Ecto neural progenitor cell (in vitro differentiated cells): Measurements from ENCODE around the gene ALS2CL.

Source experiments
- DNase-seq: peaks from one replicate; pipeline ENCODE4 v3.0.0-alpha.2; 2018; ENCODE audit warnings: low spot score

Gene ALS2CL

GRCh38 chr3:46632792-46633191, 60.7 kb downstream of the ALS2CL start:
- no peak for DNase-seq

- peak; percentile 90 for DNase-seq
Observed at GRCh38 chr3:46629551-46630517, 63.6 kb downstream of the ALS2CL start.

- no peak for DNase-seq
Observed at GRCh38 chr3:46628901-46629369, 64.5 kb downstream of the ALS2CL start.

GRCh38 chr3:46627078-46627477, 66.4 kb downstream of the ALS2CL start:
- no peak for DNase-seq

GRCh38 chr3:46626039-46626438, 67.4 kb downstream of the ALS2CL start:
- DNase-seq, result no peak

GRCh38 chr3:46624975-46625490, 68.4 kb downstream of the ALS2CL start:
- DNase-seq, result no peak

- DNase-seq, result no peak
Observed at GRCh38 chr3:46624533-46624932, 68.9 kb downstream of the ALS2CL start.

- no peak for DNase-seq
Observed at GRCh38 chr3:46619845-46620778, 73.4 kb downstream of the ALS2CL start.
